ENCODE results near the gene RPAP2.
"Not testable (repeated sequence)": the region's sequence is repeated elsewhere in the genome, so short reads cannot be mapped to it uniquely, and the experiment has no call there.

The RPAP2 gene

GRCh38 chr1:92376345-92376744 is 77.5 kb downstream of the RPAP2 start:
- FAIRE-seq: no peak

- not testable (repeated sequence) for FAIRE-seq
These were observed 79.1 kb downstream of the RPAP2 start for GRCh38 chr1:92377991-92378390.

- no peak for FAIRE-seq
These were observed 82.0 kb downstream of the RPAP2 start for GRCh38 chr1:92380867-92381266.

GRCh38 chr1:92393966-92394365 is 95.1 kb downstream of the RPAP2 start:
- not testable (repeated sequence) for FAIRE-seq

- no peak for FAIRE-seq
These were observed 99.7 kb downstream of the RPAP2 start for GRCh38 chr1:92398519-92398918.

GRCh38 chr1:92399076-92399475 is 100.2 kb downstream of the RPAP2 start:
- no peak for FAIRE-seq

GRCh38 chr1:92404661-92405060 is 105.8 kb downstream of the RPAP2 start:
- FAIRE-seq: no peak

GRCh38 chr1:92408825-92409224 is 110.0 kb downstream of the RPAP2 start:
- FAIRE-seq: no peak

- FAIRE-seq: no peak
These were observed 111.2 kb downstream of the RPAP2 start for GRCh38 chr1:92409946-92410549.

- FAIRE-seq: no peak
These were observed 111.8 kb downstream of the RPAP2 start for GRCh38 chr1:92410706-92411105.

GRCh38 chr1:92411511-92411910 is 112.7 kb downstream of the RPAP2 start:
- FAIRE-seq: no peak

- no peak for FAIRE-seq
These were observed 120.8 kb downstream of the RPAP2 start for GRCh38 chr1:92419642-92420041.

- FAIRE-seq: no peak
These were observed 125.5 kb downstream of the RPAP2 start for GRCh38 chr1:92424381-92424780.

GRCh38 chr1:92425617-92426016 is 126.8 kb downstream of the RPAP2 start:
- no peak for FAIRE-seq

- no peak for FAIRE-seq
These were observed 131.2 kb downstream of the RPAP2 start for GRCh38 chr1:92430030-92430429.

- not testable (repeated sequence) for FAIRE-seq
These were observed 135.7 kb downstream of the RPAP2 start for GRCh38 chr1:92434572-92434971.

- FAIRE-seq: no peak
These were observed 140.4 kb downstream of the RPAP2 start for GRCh38 chr1:92439291-92439690.

- no peak for FAIRE-seq
These were observed 142.4 kb downstream of the RPAP2 start for GRCh38 chr1:92441316-92441696.

GRCh38 chr1:92441697-92442342 is 143.0 kb downstream of the RPAP2 start:
- no peak for FAIRE-seq

GRCh38 chr1:92442351-92442750 is 143.5 kb downstream of the RPAP2 start:
- FAIRE-seq: no peak

GRCh38 chr1:92443893-92444292 is 145.0 kb downstream of the RPAP2 start:
- FAIRE-seq: no peak

GRCh38 chr1:92444351-92444750 is 145.5 kb downstream of the RPAP2 start:
- no peak for FAIRE-seq

- FAIRE-seq: no peak
These were observed 147.0 kb downstream of the RPAP2 start for GRCh38 chr1:92445865-92446264.

GRCh38 chr1:92446546-92446945 is 147.7 kb downstream of the RPAP2 start:
- FAIRE-seq: no peak

All from colon (tissue), 2 donors.